ENCODE results near the gene TMPO.
"Not testable (repeated sequence)": the region's sequence is repeated elsewhere in the genome, so short reads cannot be mapped to it uniquely, and the experiment has no call there.

The TMPO gene

DNA sequence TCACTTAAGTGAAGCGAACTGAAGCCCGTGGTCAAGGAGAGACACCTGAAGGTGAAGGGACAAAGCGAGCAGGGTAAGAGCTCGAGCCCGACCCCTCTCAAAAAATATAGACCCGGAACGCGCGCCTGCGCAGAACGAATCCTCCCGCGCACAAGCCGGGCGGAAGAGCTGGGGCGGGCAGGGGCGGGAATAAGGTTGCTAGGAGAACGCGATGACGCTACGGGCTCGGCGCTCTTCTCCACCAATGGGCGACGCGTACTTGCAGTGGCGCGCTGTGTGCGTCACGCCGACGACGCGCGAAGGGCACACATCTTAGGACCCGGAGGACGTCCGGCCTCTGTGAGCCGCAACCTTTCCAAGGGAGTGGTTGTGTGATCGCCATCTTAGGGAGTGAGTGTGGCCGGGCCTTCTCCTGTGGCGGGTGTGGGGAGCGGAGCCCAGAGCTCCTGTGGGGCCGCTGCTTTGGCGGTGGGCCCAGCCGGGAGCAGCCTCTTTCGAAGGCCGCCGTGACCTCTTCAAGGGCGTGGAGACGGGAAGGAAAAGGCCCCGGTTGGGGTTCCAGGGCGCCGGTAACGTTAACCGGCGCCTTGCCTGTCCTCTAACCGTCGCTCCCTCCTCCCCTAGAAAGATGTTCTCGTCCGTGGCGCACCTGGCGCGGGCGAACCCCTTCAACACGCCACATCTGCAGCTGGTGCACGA lies 78.1 kb downstream of the TMPO start, which contains the start of gene SLC25A3:
Gene SLC25A3 (plus strand): TSS at position 336 of the 699 bp plus-strand sequence. CDS start 293 bp downstream, at position 629.
- peak; percentile 99 for DNase-seq (ENCODE audit: low read depth)
- TF ChIP-seq, protein P1, sequence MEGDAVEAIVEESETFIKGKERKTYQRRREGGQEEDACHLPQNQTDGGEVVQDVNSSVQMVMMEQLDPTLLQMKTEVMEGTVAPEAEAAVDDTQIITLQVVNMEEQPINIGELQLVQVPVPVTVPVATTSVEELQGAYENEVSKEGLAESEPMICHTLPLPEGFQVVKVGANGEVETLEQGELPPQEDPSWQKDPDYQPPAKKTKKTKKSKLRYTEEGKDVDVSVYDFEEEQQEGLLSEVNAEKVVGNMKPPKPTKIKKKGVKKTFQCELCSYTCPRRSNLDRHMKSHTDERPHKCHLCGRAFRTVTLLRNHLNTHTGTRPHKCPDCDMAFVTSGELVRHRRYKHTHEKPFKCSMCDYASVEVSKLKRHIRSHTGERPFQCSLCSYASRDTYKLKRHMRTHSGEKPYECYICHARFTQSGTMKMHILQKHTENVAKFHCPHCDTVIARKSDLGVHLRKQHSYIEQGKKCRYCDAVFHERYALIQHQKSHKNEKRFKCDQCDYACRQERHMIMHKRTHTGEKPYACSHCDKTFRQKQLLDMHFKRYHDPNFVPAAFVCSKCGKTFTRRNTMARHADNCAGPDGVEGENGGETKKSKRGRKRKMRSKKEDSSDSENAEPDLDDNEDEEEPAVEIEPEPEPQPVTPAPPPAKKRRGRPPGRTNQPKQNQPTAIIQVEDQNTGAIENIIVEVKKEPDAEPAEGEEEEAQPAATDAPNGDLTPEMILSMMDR (conservative IDR thresholded peaks at IDR 0.05; ENCODE audit: low read depth, low read length) = no peak
- H3K4me3 ChIP-seq (ENCODE audit: low read depth, low read length) = peak within 1 kb of the TSS; percentile 99

DNA sequence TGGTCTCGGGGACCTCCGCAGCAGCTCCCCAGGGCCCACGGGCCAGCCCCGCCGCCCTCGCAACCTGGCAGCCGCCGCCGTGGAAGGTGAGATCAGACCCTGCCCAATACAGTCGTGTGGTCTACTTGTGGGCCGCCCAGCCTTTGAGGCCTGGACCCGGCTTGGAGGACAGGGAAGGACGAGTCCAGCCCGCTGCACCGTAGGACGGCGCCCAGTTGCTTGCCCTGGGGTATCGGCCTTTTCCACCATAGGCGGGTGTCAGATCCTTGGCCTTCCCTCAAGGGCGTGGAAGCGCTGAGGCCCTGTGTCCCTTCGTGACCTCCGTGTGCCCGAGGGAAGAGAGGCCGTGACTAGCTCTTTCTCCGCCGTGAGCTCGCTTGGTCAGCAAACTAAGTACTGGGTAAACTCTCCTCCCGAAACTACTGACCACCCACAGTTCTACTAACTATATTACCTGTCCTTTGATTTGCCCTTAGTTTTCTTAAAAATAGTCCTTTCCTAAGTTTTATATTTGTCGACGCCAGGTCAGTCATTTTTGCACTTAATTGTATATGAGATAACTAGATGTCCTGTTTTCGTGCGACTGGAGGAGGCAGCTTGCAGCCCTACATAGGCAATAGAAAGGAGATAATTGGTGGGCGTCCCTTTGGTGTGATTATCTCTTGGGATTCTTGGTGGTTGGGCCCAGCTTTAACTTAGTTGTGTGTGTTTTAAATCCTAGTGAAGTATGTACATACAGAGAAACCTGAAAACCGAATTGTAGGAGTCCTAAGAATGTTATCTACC lies 78.9 kb downstream of the TMPO start:
- no peak for DNase-seq (ENCODE audit: low read depth)
- H3K4me3 ChIP-seq (ENCODE audit: low read depth, low read length) = peak overlapping the region; percentile 99
- TF ChIP-seq, protein P1 (conservative IDR thresholded peaks at IDR 0.05; ENCODE audit: low read depth, low read length) = no peak

DNA sequence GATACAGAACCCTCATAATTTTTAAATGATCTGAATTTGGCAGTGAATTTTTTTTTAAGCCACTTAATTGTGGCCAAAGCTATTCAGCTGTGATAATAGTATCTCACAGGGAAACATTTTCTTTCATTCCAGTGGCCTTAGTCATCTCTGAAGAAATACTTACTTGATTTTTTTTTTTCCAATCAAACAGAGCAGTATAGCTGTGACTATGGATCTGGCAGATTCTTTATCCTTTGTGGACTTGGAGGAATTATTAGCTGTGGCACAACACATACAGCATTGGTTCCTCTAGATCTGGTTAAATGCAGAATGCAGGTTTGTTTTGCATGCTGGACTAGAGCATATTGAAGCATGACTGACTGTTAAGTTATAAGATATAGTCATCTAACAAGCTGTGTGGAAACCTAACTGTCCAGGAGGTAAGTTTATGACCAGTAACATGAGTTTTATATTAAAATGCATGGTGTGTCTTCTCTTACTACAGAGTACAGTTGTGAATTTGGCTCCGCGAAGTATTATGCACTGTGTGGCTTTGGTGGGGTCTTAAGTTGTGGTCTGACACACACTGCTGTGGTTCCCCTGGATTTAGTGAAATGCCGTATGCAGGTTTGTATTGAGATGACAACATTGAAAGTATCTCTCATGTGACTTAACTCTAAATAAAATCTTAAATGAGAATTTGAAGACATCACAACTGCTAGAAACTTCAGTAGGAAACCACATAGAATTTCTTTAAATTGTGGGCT lies 80.0 kb downstream of the TMPO start:
- peak; percentile 80 for DNase-seq (ENCODE audit: low read depth)
- TF ChIP-seq, protein P1 (conservative IDR thresholded peaks at IDR 0.05; ENCODE audit: low read depth, low read length) = no peak
- H3K4me3 ChIP-seq (ENCODE audit: low read depth, low read length) = peak overlapping the region; percentile 99

DNA sequence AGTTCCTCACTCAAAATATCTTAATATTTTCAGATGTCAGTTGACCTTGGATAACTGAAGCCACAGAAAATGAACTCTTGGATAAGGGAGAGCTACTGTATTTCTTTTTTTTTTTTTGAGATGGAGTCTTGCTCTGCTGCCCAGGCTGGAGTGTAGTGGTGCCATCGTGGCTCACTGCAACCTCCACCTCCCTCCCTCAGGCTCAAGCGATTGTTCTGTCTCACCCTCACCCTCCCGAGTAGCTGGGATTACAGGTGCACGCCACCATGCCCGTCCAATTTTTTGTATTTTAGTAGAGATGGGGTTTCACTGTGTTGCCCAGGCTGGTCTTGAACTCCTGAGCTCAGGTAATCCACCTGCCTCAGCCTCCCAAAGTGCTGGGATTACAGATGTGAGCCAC lies 81.9 kb downstream of the TMPO start:
- H3K4me3 ChIP-seq (ENCODE audit: low read depth, low read length); DNase-seq (ENCODE audit: low read depth): not testable (repeated sequence)
